IMR-90 (cell line): ENCODE data around the gene SOBP.

Source experiments
- CTCF ChIP-seq: conservative IDR thresholded peaks from 2 replicates; pipeline ENCODE4 v1.5.1; 2012; ENCODE audit warnings: mild to moderate bottlenecking, low read depth, low read length, improper control_type of control experiment
- MAFK ChIP-seq: IDR thresholded peaks from 2 replicates; pipeline ENCODE4 v1.6.1; 2012; ENCODE audit warnings: low read depth, low read length, improper control_type of control experiment

DNA sequence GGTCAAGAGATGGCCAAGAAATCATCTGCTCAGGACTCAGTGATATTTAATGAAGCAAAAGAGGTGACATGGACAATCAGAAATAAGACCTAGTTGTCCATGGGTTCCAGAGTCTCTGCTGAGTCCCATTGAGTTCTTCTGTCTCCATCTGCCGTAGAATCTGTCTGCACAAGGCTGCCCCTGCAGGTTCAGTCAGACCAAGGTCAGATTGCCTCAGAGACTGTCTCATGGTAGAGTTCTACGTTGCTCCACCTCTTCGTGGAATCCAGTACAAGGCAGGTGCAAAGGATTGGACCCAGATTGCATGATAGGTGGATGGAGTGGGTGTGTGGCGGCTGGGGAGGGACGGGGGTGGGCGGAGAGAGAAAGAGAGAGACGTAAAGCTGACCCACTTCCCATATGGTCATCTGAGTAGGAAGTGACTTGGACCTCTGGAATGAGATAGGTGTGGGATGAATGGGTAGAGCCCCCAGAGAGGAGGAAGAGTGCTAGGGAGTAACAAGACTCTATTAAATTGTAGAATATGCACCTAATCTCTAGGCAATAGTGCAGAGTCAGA lies 75.3 kb downstream of the SOBP start:
- TF ChIP-seq CTCF, result no peak
- TF ChIP-seq MAFK, result no peak
